H9 (cell line): ENCODE results near the gene TRAPPC2. TPM values are rescaled to one million over a fixed set of nuclear protein-coding genes. Genes with fewer than 3 reads are reported as not detected.

Experiments used
- DNase-seq: peaks from one replicate; pipeline ENCODE4 v3.0.0-alpha.2; 2017
- H2AFZ ChIP-seq: one replicate; pipeline ENCODE4 v1.6.1; 2013; ENCODE audit warnings: mild to moderate bottlenecking, low read length, control low read depth, moderate library complexity
- H2AK5ac ChIP-seq: 2 replicates; pipeline ENCODE4 v1.6.1; 2013; ENCODE audit warnings: low read length, control low read depth, mixed read lengths; ENCODE audit not compliant: insufficient read length
- H2BK120ac ChIP-seq: one replicate; pipeline ENCODE4 v1.6.1; 2013; ENCODE audit warnings: low read depth, mild to moderate bottlenecking, low read length, control low read depth, inconsistent platforms; ENCODE audit not compliant: poor library complexity, severe bottlenecking
- H2BK12ac ChIP-seq: 2 replicates; pipeline ENCODE4 v1.6.1; 2013; ENCODE audit warnings: low read length, control low read depth, mixed read lengths, low read depth; ENCODE audit not compliant: insufficient read length
- H2BK15ac ChIP-seq: 2 replicates; pipeline ENCODE4 v1.6.1; 2013; ENCODE audit warnings: low read depth, low read length, control low read depth
- H2BK20ac ChIP-seq: one replicate; pipeline ENCODE4 v1.6.1; 2013; ENCODE audit warnings: low read depth, mild to moderate bottlenecking, low read length, control low read depth, inconsistent platforms; ENCODE audit not compliant: poor library complexity, severe bottlenecking
- H2BK5ac ChIP-seq: 2 replicates; pipeline ENCODE4 v1.6.1; 2013; ENCODE audit warnings: low read length, control low read depth, mixed read lengths; ENCODE audit not compliant: insufficient read length
- H3K14ac ChIP-seq: 2 replicates; pipeline ENCODE4 v1.6.1; 2013; ENCODE audit warnings: low read length, control low read depth; ENCODE audit not compliant: insufficient read depth
- H3K18ac ChIP-seq: 2 replicates; pipeline ENCODE4 v1.6.1; 2013; ENCODE audit warnings: low read depth, mild to moderate bottlenecking, mixed read lengths, low read length, control low read depth; ENCODE audit not compliant: insufficient read length
- H3K23ac ChIP-seq: 2 replicates; pipeline ENCODE4 v1.6.1; 2013; ENCODE audit warnings: low read length, control low read depth, mixed read lengths, low read depth; ENCODE audit not compliant: insufficient read length
- H3K23me2 ChIP-seq: 2 replicates; pipeline ENCODE4 v1.6.1; 2013; ENCODE audit warnings: low read depth, mild to moderate bottlenecking, mixed read lengths, low read length, control low read depth; ENCODE audit not compliant: insufficient read length, poor library complexity, severe bottlenecking
- H3K27ac ChIP-seq: 2 replicates; pipeline ENCODE4 v1.5.1; 2013; ENCODE audit warnings: low read length, control low read depth, mixed read lengths, low read depth; ENCODE audit not compliant: insufficient read length
- H3K27me3 ChIP-seq: 2 replicates; pipeline ENCODE4 v1.6.1; 2013; ENCODE audit warnings: low read length, control low read depth, inconsistent platforms; ENCODE audit not compliant: insufficient read depth
- H3K4ac ChIP-seq: 2 replicates; pipeline ENCODE4 v1.6.1; 2013; ENCODE audit warnings: low read depth, mild to moderate bottlenecking, control low read depth, inconsistent platforms, low read length, moderate library complexity
- H3K4me1 ChIP-seq: 2 replicates; pipeline ENCODE4 v1.6.1; 2013; ENCODE audit warnings: low read length, control low read depth, inconsistent platforms; ENCODE audit not compliant: insufficient read depth
- H3K4me2 ChIP-seq: 2 replicates; pipeline ENCODE4 v1.6.1; 2013; ENCODE audit warnings: low read length, control low read depth, mixed read lengths; ENCODE audit not compliant: insufficient read length, insufficient read depth
- H3K56ac ChIP-seq: 2 replicates; pipeline ENCODE4 v1.6.1; 2013; ENCODE audit warnings: low read depth, mild to moderate bottlenecking, mixed read lengths, low read length, control low read depth; ENCODE audit not compliant: insufficient read length
- H3K79me1 ChIP-seq: 2 replicates; pipeline ENCODE4 v1.6.1; 2013; ENCODE audit warnings: low read depth, mild to moderate bottlenecking, moderate library complexity, low read length, control low read depth, inconsistent platforms; ENCODE audit not compliant: insufficient read depth, poor library complexity, severe bottlenecking
- H3K79me2 ChIP-seq: 2 replicates; pipeline ENCODE4 v1.6.1; 2013; ENCODE audit warnings: low read length, control low read depth, inconsistent platforms; ENCODE audit not compliant: insufficient read depth
- H3K9ac ChIP-seq: 2 replicates; pipeline ENCODE4 v1.6.1; 2013; ENCODE audit warnings: low read length, control low read depth, mixed read lengths; ENCODE audit not compliant: insufficient read length; ENCODE audit errors: extremely low read depth
- H3K9me3 ChIP-seq: one replicate; pipeline ENCODE4 v1.6.1; 2013; ENCODE audit warnings: low read depth, low read length, inconsistent platforms; ENCODE audit not compliant: control insufficient read depth
- H3T11ph ChIP-seq: one replicate; pipeline ENCODE4 v1.6.1; 2013; ENCODE audit warnings: mild to moderate bottlenecking, low read length, control low read depth, inconsistent platforms
- H4K20me1 ChIP-seq: one replicate; pipeline ENCODE4 v1.6.1; 2013; ENCODE audit not compliant: control insufficient read depth, insufficient read length, insufficient read depth
- H4K5ac ChIP-seq: 2 replicates; pipeline ENCODE4 v1.6.1; 2013; ENCODE audit warnings: low read depth, mild to moderate bottlenecking, mixed read lengths, low read length, control low read depth; ENCODE audit not compliant: insufficient read length
- H4K8ac ChIP-seq: replicated peaks from 2 replicates; pipeline ENCODE4 v1.6.1; 2013; ENCODE audit warnings: low read length, control low read depth, mixed read lengths, low read depth; ENCODE audit not compliant: insufficient read length
- H4K91ac ChIP-seq: 2 replicates; pipeline ENCODE4 v1.6.1; 2013; ENCODE audit warnings: low read depth, mild to moderate bottlenecking, moderate library complexity, mixed read lengths, low read length, control low read depth; ENCODE audit not compliant: insufficient read length
- H3K27ac Mint-ChIP-seq, 3 experiments: 2 replicates in 2 of 3; 3 replicates in 1 of 3; pipeline ENCODE4 v1.8.0; 2020 to 2021; ENCODE audit warnings: mixed read lengths in 3 of 3, mild to moderate bottlenecking in 1 of 3, moderate library complexity in 1 of 3
- H3K27me3 Mint-ChIP-seq: 2 replicates; pipeline ENCODE4 v1.8.0; 2021; ENCODE audit warnings: low read depth, mild to moderate bottlenecking, moderate library complexity, mixed read lengths
- H3K36me3 Mint-ChIP-seq, 3 experiments: 2 replicates in 2 of 3; 3 replicates in 1 of 3; pipeline ENCODE4 v1.8.0; 2020 to 2021; ENCODE audit warnings: low read depth in 3 of 3, mixed read lengths in 3 of 3; ENCODE audit not compliant: insufficient read depth in 1 of 3
- H3K4me1 Mint-ChIP-seq, 2 experiments: 2 replicates each; pipeline ENCODE4 v1.8.0; 2020; ENCODE audit warnings: mixed read lengths in 2 of 2
- H3K4me3 Mint-ChIP-seq, 2 experiments: 2 replicates in 1 of 2; 3 replicates in 1 of 2; pipeline ENCODE4 v1.8.0; 2020 to 2021; ENCODE audit warnings: mild to moderate bottlenecking in 2 of 2, mixed read lengths in 2 of 2, moderate library complexity in 1 of 2
- H3K9me3 Mint-ChIP-seq, 2 experiments: 2 replicates in 1 of 2; 3 replicates in 1 of 2; pipeline ENCODE4 v1.8.0; 2020; ENCODE audit warnings: mild to moderate bottlenecking in 2 of 2, mixed read lengths in 2 of 2, moderate library complexity in 1 of 2
- WGBS: extraction: QIAGEN DNeasy Blood & Tissue Kit; methylation state at CpG from one replicate; pipeline ENCODE4 v1.1.7; 2013; ENCODE audit warnings: missing lambda C conversion rate, low lambda C conversion rate, mixed read lengths; ENCODE audit not compliant: insufficient read length; ENCODE audit errors: extremely low coverage; 5-methylcytosine and 5-hydroxymethylcytosine counted together
- total RNA-seq: library from RNA; stranded (reverse); gene quantifications from 2 replicates; pipeline ENCODE4 v1.2.1, GENCODE V29; 2021
- TF ChIP-seq, protein P1 (sequence below): fragments of 200-600 bp; sonication (generic); conservative IDR thresholded peaks from 3 replicates; pipeline ENCODE4 v1.8.0; 2021; ENCODE audit warnings: antibody characterized with exemption, mild to moderate bottlenecking

TRAPPC2 gene
- total RNA-seq, 1 experiment from 2014 or later, result 13.3 TPM

DNA sequence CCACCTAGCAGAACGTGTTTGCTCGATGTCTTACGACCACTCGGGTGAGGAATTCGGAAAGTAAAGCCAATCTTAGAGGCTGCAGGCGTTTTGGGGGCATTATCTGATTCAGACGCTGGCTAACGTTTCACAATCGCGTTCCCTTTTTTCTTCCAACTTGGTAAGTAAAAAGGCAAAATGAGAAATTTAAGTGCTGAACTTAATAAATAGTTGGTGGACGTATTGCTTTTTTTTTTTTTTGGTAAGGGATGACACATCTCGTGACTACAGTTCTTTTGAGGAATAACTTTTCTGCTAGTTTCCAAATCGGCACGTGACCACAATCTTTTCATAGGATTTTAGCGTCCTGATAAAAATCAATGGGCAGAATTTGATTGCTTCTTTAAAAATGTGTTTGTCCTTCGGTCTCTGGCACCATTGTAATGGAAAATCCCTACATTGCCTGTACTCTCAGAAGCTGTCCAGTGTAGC lies 44.6 kb downstream of the TRAPPC2 start:
- whole genome bisulfite sequencing, result no CpG with 5 or more reads among the region's 16 CpGs
- Histone ChIP-seq H3K9me3 (no peaks in the 10 kb centered on the region), H2BK12ac (no peak overlapping the region), H3K79me1 (no peaks in the 10 kb centered on the region), H4K8ac (no peak overlapping the region), H3K9ac (peak overlapping the region; percentile 83), H3K18ac (no peak overlapping the region), H3K56ac (no peak overlapping the region), H2AFZ (no peak overlapping the region), H3K23me2 (peaks cover 6% of the 10 kb centered on the region), H2BK15ac (no peak overlapping the region), H4K91ac (no peak overlapping the region), H4K20me1 (no peaks in the 10 kb centered on the region), H2AK5ac (no peak overlapping the region), H2BK120ac (no peak overlapping the region), H4K5ac (no peak overlapping the region), H3T11ph (no peak overlapping the region), H3K27me3 (no peaks in the 10 kb centered on the region; the same call in 1 of the 2 replicates), H2BK20ac (no peak overlapping the region), H3K23ac (no peak overlapping the region), H3K14ac (no peak overlapping the region), H2BK5ac (no peak overlapping the region), H3K27ac (no peak overlapping the region), H3K4me1 (peaks cover 11% of the 10 kb centered on the region; the same call in 1 of the 2 replicates), H3K79me2 (peaks cover 33% of the 10 kb centered on the region; the same call in 1 of the 2 replicates), H3K4ac (no peak overlapping the region), H3K4me2 (peak overlapping the region; percentile 74)
- Mint-ChIP-seq H3K4me1 (peaks cover 26 to 28% of the 10 kb centered on the region in 2 experiments), H3K9me3 (peaks cover 21 to 41% of the 10 kb centered on the region in 2 experiments), H3K4me3 (peak overlapping the region; percentile 86 to 89), H3K36me3 (peaks cover 0 to 4% (median 0%) of the 10 kb centered on the region in 3 experiments; a peak in 2 of 7 replicates), H3K27me3 (peaks cover 11% of the 10 kb centered on the region), H3K27ac (peak overlapping the region in 2 of 3 experiments; percentile 70 to 74; a peak in 4 of 7 replicates)
- DNase-seq, result no peak
- TF ChIP-seq, protein P1, sequence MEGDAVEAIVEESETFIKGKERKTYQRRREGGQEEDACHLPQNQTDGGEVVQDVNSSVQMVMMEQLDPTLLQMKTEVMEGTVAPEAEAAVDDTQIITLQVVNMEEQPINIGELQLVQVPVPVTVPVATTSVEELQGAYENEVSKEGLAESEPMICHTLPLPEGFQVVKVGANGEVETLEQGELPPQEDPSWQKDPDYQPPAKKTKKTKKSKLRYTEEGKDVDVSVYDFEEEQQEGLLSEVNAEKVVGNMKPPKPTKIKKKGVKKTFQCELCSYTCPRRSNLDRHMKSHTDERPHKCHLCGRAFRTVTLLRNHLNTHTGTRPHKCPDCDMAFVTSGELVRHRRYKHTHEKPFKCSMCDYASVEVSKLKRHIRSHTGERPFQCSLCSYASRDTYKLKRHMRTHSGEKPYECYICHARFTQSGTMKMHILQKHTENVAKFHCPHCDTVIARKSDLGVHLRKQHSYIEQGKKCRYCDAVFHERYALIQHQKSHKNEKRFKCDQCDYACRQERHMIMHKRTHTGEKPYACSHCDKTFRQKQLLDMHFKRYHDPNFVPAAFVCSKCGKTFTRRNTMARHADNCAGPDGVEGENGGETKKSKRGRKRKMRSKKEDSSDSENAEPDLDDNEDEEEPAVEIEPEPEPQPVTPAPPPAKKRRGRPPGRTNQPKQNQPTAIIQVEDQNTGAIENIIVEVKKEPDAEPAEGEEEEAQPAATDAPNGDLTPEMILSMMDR, result no peak
